Immature natural killer cell (primary cell): ENCODE results near the gene PSG2. TPM values are rescaled to one million over a fixed set of nuclear protein-coding genes. Genes with fewer than 3 reads are reported as not detected.
"Not testable (repeated sequence)": the region's sequence is repeated elsewhere in the genome, so short reads cannot be mapped to it uniquely, and the experiment has no call there.

Source experiments
- DNase-seq, 3 donors: peaks; one replicate each; pipeline ENCODE4 v3.0.0; 2022; ENCODE audit warnings: mixed read lengths in 1 of 3
- H3K27ac Mint-ChIP-seq, 6 donors: one replicate each; pipeline ENCODE4 v1.8.0; 2020; ENCODE audit warnings: mixed read lengths in 6 of 6, mild to moderate bottlenecking in 5 of 6, inconsistent platforms in 4 of 6, moderate library complexity in 3 of 6
- H3K27me3 Mint-ChIP-seq, 3 donors: one replicate each; pipeline ENCODE4 v1.8.0; 2020 to 2021; ENCODE audit warnings: low read depth in 3 of 3, mild to moderate bottlenecking in 3 of 3, mixed read lengths in 3 of 3, moderate library complexity in 3 of 3, inconsistent platforms in 1 of 3
- H3K36me3 Mint-ChIP-seq, 3 donors: one replicate each; pipeline ENCODE4 v1.8.0; 2020; ENCODE audit warnings: mixed read lengths in 3 of 3, inconsistent platforms in 2 of 3, mild to moderate bottlenecking in 2 of 3
- H3K4me1 Mint-ChIP-seq, 2 donors: one replicate each; pipeline ENCODE4 v1.8.0; 2020; ENCODE audit warnings: inconsistent platforms in 2 of 2, mild to moderate bottlenecking in 2 of 2, mixed read lengths in 2 of 2, moderate library complexity in 1 of 2
- H3K4me3 Mint-ChIP-seq, 5 donors: one replicate each; pipeline ENCODE4 v1.8.0; 2020; ENCODE audit warnings: mild to moderate bottlenecking in 5 of 5, mixed read lengths in 5 of 5, inconsistent platforms in 3 of 5, moderate library complexity in 3 of 5
- H3K9me3 Mint-ChIP-seq, 6 donors: one replicate each; pipeline ENCODE4 v1.8.0; 2020; ENCODE audit warnings: mild to moderate bottlenecking in 6 of 6, mixed read lengths in 6 of 6, inconsistent platforms in 4 of 6, moderate library complexity in 3 of 6
- polyA plus RNA-seq, 3 donors: library from polyadenylated mRNA; unstranded; fragments of 300-500 nt; fragmentation: Illumina TruSeq; gene quantifications; one replicate each; pipeline ENCODE4 v1.2.3, GENCODE V29; 2021

The PSG2 gene
- polyA plus RNA-seq: not detected

DNA sequence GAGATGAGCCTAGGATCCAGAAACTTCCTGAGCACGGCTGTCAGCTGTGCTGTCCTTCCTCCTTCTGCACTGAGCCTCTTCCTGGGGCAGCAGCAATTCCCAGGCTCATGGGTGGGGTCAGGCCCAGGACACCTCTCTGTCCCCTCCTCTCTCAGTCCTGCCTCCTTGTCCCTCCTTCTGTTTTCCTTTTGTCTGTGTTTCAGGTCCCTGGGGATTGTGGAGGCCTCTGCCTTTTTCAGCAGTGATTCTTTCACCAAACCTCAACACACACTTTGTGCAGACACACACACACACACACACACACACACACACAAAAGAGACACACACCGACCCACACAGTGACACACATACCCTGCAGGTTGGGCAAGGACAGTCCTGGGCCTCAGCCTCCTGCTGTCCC, at the start of gene PSG2:
TSS of gene PSG2 (minus strand) at position 101 of the 400 bp plus-strand sequence. CDS start 132 bp downstream, outside the sequence.
- not testable (repeated sequence) for H3K9me3 Mint-ChIP-seq, H3K4me1 Mint-ChIP-seq, H3K27ac Mint-ChIP-seq

GRCh38 chr19:43131281-43131842, 48.9 kb upstream of the PSG2 start:
- H3K4me3 Mint-ChIP-seq, DNase-seq, H3K4me1 Mint-ChIP-seq, H3K27ac Mint-ChIP-seq, H3K36me3 Mint-ChIP-seq, H3K9me3 Mint-ChIP-seq, H3K27me3 Mint-ChIP-seq: not testable (repeated sequence)

More for the DNA sequence above, at the start of gene PSG2:
- H3K36me3 Mint-ChIP-seq, H3K4me3 Mint-ChIP-seq, DNase-seq, H3K27me3 Mint-ChIP-seq: not testable (repeated sequence)

DNA sequence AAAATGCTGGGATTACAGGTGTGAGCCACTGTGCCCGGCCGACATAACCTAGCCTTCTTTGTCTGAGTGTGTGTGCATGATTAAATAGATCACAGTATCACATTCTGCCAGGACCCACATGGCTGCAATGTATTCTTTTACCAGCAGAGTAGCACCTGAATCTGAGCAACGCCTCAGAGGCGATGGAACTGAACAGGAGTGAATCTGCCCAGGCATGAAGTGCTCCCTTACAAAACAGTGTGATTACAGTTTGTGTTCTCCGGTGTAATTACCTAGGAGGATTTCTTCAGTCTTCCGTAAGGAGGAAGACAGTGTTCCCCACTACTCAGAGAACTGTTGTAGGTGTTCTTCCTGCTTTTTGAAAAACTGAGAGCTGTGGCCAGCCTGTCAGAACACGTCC, 46.7 kb upstream of the PSG2 start:
- not testable (repeated sequence) for H3K36me3 Mint-ChIP-seq, H3K27me3 Mint-ChIP-seq, H3K4me3 Mint-ChIP-seq, H3K9me3 Mint-ChIP-seq, H3K4me1 Mint-ChIP-seq, DNase-seq, H3K27ac Mint-ChIP-seq

DNA sequence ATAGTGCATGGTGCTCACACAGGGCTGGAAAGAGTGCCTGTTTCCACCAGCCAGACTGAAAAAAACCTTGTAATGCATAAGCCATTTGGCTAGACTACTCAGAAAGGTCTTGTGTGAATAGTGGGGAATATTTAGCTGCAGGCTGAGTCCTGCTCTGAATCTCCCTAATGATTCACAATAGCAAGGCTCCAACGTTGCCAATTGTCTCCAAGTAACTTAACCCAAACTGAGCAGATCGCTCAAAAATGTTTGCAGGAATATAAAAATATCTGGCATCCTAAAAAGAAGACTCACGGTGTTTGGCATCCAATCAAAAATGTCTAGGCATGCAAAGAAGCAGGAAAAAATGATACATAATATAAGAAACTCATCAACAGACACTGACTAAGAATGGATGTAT, 44.8 kb upstream of the PSG2 start:
- not testable (repeated sequence) for DNase-seq, H3K9me3 Mint-ChIP-seq, H3K4me1 Mint-ChIP-seq, H3K27ac Mint-ChIP-seq, H3K27me3 Mint-ChIP-seq, H3K36me3 Mint-ChIP-seq, H3K4me3 Mint-ChIP-seq

DNA sequence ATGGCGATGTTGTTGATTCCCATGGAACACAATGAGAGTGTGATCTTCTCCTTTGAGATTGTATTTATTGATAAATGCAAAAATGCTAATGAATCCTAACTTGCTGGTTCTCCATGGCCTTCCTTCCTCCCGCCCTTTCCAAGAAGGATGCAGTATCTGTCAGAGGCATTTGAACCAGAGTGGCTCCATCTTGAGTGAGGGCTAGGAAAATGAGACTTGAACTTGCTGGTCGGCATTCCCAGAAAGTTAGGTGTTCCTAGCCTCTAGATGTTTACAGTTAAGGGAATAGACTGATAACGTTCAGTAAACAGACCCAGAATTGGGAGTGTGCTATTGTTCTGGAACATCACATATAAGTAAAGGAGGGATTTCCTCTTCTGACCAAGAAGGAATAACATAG, 44.2 kb upstream of the PSG2 start:
- no peaks in the 10 kb centered on the region for H3K36me3 Mint-ChIP-seq
- peaks cover 2 to 5% (median 4%) of the 10 kb centered on the region in 3 donors for H3K27me3 Mint-ChIP-seq
- no peak for DNase-seq
- peaks cover 0 to 2% (median 0%) of the 10 kb centered on the region in 6 donors for H3K9me3 Mint-ChIP-seq
- H3K4me1 Mint-ChIP-seq: no peaks in the 10 kb centered on the region
- no peak overlapping the region for H3K27ac Mint-ChIP-seq
- no peak overlapping the region for H3K4me3 Mint-ChIP-seq

DNA sequence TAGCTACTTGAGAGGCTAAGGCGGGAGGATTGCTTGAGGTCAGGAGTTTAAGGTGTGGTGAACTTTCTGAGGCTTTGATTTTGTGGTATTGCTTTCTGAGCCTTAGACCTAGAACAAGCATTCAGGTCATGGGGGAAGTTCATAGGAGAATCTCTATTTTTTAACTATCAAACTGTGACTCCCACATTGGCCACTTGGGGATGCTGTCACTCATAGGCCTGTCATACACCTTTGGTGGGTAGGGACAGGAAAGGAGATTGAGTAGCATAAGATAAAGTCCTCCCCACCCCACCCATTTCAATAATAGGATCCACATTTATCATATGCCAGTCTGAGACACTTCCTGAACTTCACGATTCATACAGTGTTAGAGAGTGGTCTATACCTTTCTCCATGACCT, 41.9 kb upstream of the PSG2 start:
- peaks cover 0 to 2% (median 0%) of the 10 kb centered on the region in 6 donors for H3K9me3 Mint-ChIP-seq
- H3K27ac Mint-ChIP-seq: no peak overlapping the region
- no peak overlapping the region for H3K4me3 Mint-ChIP-seq
- no peaks in the 10 kb centered on the region for H3K36me3 Mint-ChIP-seq
- H3K27me3 Mint-ChIP-seq: peaks cover 0 to 4% (median 2%) of the 10 kb centered on the region in 3 donors
- DNase-seq: no peak
- no peaks in the 10 kb centered on the region for H3K4me1 Mint-ChIP-seq

DNA sequence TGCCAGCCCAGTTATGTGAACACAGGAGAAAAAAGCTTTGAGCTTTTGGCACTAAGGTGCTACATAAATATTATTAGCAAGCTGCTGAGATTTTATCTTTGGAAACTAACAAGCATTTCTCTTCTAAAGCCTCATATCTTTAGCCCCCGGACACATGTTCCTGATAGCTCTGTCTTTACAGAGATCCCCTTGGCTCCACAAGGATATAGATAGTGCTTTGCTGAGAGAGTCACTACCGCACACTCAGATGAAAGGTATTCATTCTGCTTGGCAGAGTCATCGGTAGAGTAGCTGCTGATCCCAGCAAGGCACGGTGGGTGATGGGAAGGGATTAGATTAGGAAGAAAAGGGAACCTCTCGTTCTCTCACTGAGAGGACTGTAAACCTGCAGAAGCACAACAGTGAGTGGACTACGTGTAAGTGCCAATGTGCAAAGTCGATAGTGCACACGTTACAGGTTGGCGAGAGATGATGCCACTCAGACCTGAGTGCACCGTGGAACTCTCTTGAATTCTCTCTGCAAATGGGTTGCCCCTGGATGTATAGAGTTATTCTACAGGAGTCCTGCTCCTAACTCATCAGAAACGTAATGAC, 38.0 kb upstream of the PSG2 start:
- H3K27ac Mint-ChIP-seq, H3K9me3 Mint-ChIP-seq: not testable (repeated sequence)

DNA sequence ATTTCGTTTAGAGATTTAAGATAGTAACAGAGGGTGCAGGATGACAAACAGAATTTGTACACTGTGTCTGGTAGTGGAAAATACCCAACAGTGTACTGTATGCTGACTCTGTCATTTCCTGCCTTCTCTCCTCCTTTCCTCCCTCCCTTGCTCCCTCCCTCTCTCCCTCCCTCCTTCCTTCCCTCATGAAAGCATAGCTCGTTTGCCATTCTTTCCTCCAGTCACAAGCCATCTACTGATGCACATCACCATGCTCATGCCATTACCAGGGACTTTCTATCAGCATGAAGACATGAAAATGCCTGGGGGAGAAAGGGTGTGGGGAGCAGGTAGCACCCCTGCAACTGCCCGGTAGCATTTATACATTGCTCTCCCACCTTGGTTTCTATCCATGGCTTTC, 37.0 kb upstream of the PSG2 start:
- H3K27me3 Mint-ChIP-seq, H3K36me3 Mint-ChIP-seq, H3K27ac Mint-ChIP-seq, DNase-seq, H3K4me1 Mint-ChIP-seq, H3K4me3 Mint-ChIP-seq: not testable (repeated sequence)
- peaks cover 2 to 13% (median 5%) of the 10 kb centered on the region in 6 donors for H3K9me3 Mint-ChIP-seq

More for the DNA sequence above, 38.0 kb upstream of the PSG2 start:
- not testable (repeated sequence) for H3K27me3 Mint-ChIP-seq, H3K4me3 Mint-ChIP-seq, H3K4me1 Mint-ChIP-seq, H3K36me3 Mint-ChIP-seq, DNase-seq

DNA sequence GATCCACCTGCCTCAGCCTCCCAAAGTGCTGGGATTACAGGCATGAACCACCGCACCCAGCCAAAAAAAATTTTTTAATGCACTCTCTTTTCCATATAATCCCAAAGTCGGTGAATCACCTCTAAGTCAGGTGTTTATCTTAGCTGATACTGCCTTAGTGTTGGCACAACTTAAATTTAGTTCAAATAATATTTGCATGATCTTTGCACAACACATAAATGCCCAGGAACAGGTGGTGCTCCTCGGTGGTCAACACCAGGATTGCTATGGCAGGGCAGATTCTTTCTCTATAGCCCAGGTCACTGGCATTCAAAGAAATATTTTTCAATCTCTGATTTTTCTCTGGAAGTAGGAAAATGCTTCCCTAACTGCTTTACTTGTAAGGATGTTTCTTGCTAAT, 33.9 kb upstream of the PSG2 start:
- not testable (repeated sequence) for DNase-seq, H3K4me1 Mint-ChIP-seq, H3K27me3 Mint-ChIP-seq, H3K4me3 Mint-ChIP-seq, H3K36me3 Mint-ChIP-seq, H3K27ac Mint-ChIP-seq
- peaks cover 2 to 21% (median 8%) of the 10 kb centered on the region in 6 donors for H3K9me3 Mint-ChIP-seq

DNA sequence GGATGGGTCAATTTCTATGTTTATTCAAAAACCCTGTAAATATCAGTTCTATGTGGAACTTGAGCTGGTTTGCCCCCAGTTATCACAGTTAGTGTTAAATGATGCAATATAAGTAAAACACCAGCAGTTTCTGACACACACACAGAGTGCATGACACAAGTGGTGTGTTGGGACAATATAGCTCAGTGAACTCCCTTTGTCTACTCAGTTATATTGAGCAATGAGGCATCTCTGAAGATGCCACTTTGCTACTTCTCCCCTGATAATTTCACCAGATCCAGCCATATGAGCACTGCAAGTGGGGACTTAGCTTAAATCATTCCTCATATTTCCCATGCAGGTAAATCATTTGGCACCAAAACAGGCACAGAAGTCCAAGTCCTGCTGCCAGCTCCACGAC, 33.0 kb upstream of the PSG2 start:
- H3K27ac Mint-ChIP-seq, H3K27me3 Mint-ChIP-seq, H3K4me1 Mint-ChIP-seq, DNase-seq, H3K36me3 Mint-ChIP-seq, H3K4me3 Mint-ChIP-seq: not testable (repeated sequence)
- peaks cover 2 to 21% (median 7%) of the 10 kb centered on the region in 6 donors for H3K9me3 Mint-ChIP-seq

- DNase-seq, H3K27me3 Mint-ChIP-seq, H3K27ac Mint-ChIP-seq, H3K36me3 Mint-ChIP-seq, H3K4me3 Mint-ChIP-seq, H3K4me1 Mint-ChIP-seq: not testable (repeated sequence)
- H3K9me3 Mint-ChIP-seq: peaks cover 2 to 21% (median 7%) of the 10 kb centered on the region in 6 donors
Measured at GRCh38 chr19:43115064-43115463, 32.6 kb upstream of the PSG2 start.

- H3K27ac Mint-ChIP-seq, H3K36me3 Mint-ChIP-seq, H3K4me1 Mint-ChIP-seq, H3K4me3 Mint-ChIP-seq, H3K27me3 Mint-ChIP-seq, DNase-seq: not testable (repeated sequence)
- H3K9me3 Mint-ChIP-seq: peaks cover 2 to 21% (median 7%) of the 10 kb centered on the region in 6 donors
Measured at GRCh38 chr19:43114626-43115025, 32.1 kb upstream of the PSG2 start.

GRCh38 chr19:43107401-43107800, 24.9 kb upstream of the PSG2 start:
- not testable (repeated sequence) for H3K27me3 Mint-ChIP-seq, H3K4me3 Mint-ChIP-seq, H3K4me1 Mint-ChIP-seq, DNase-seq, H3K27ac Mint-ChIP-seq
- H3K9me3 Mint-ChIP-seq: peaks cover 6 to 28% (median 20%) of the 10 kb centered on the region in 6 donors
- peaks cover 0 to 10% (median 0%) of the 10 kb centered on the region in 3 donors for H3K36me3 Mint-ChIP-seq

GRCh38 chr19:43105496-43105895, 23.0 kb upstream of the PSG2 start:
- Mint-ChIP-seq H3K4me3 (no peak overlapping the region), H3K9me3 (peaks cover 12 to 28% (median 20%) of the 10 kb centered on the region in 6 donors), H3K36me3 (peaks cover 0 to 10% (median 0%) of the 10 kb centered on the region in 3 donors), H3K4me1 (no peaks in the 10 kb centered on the region), H3K27me3 (peaks cover 0 to 5% (median 2%) of the 10 kb centered on the region in 3 donors), H3K27ac (no peak overlapping the region)
- DNase-seq: no peak
